ENCODE measurements around the gene COBL. TPM values are rescaled to one million over a fixed set of nuclear protein-coding genes. Genes with fewer than 3 reads are reported as not detected.

The COBL gene
- total and polyA plus RNA-seq, 10 of the 15 experiments (the other 5 are each of a cell fraction or from before 2014, with no cell fraction given), result 0.21 TPM; not detected in 9

DNA sequence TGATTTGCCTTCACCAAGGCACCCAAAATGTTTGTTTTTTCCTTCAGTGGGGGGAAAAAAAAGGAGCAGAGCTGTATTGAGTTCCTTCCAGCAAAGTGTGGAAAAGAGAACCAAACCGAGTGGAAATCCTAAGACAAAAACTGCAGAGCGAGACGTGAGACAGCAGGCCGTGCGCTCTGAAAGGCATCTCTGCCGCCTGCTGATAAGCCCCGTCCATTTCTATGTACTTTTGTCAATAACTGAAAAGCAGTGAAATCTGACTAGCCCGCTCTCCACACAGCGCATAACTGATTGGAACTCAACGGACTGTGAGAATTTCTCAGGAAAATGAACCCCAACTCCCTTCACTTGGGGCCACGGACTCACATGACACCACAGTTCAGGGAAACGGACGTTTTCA lies 83.2 kb downstream of the COBL start:
- H3K79me2 ChIP-seq (ENCODE audit: control insufficient read depth, insufficient read depth, low read length), result no peaks in the 10 kb centered on the region
- TF ChIP-seq JUND (IDR thresholded peaks at IDR 0.05; ENCODE audit: low read depth, low read length) (no peak), HDAC2 (IDR thresholded peaks at IDR 0.05) (no peak), GATAD2B (conservative IDR thresholded peaks at IDR 0.05; ENCODE audit: low read depth) (no peak), SUPT20H (IDR thresholded peaks at IDR 0.05; ENCODE audit: borderline replicate concordance, control insufficient read depth, low read depth, low read length) (no peak), KDM1A (IDR thresholded peaks at IDR 0.05; ENCODE audit: borderline replicate concordance) (no peak), POU2F2 (IDR thresholded peaks at IDR 0.05; ENCODE audit: borderline replicate concordance, low read depth, low read length) (no peak), NR2C1 (IDR thresholded peaks at IDR 0.05) (no peak), ZNF207 (IDR thresholded peaks at IDR 0.05; ENCODE audit: borderline replicate concordance) (no peak), RELB (IDR thresholded peaks at IDR 0.05; ENCODE audit: low read depth) (no peak), HDAC6 (IDR thresholded peaks at IDR 0.05; ENCODE audit: unreplicated experiment) (no peak), KLF5 (IDR thresholded peaks at IDR 0.05; ENCODE audit: partially characterized antibody) (no peak), CBX5 (IDR thresholded peaks at IDR 0.05; ENCODE audit: low read depth) (no peak), ETV6 (conservative IDR thresholded peaks at IDR 0.05 in 1 of 2, IDR thresholded peaks at IDR 0.05 in 1 of 2; ENCODE audit: borderline replicate concordance in 1 of 2, low read depth in 1 of 2) (no peak), POLR2AphosphoS2 (IDR thresholded peaks at IDR 0.05; ENCODE audit: low read depth, low read length) (no peak), CHD2 (IDR thresholded peaks at IDR 0.05; ENCODE audit: borderline replicate concordance, low read depth, low read length) (no peak)
- TF ChIP-seq, protein P1, sequence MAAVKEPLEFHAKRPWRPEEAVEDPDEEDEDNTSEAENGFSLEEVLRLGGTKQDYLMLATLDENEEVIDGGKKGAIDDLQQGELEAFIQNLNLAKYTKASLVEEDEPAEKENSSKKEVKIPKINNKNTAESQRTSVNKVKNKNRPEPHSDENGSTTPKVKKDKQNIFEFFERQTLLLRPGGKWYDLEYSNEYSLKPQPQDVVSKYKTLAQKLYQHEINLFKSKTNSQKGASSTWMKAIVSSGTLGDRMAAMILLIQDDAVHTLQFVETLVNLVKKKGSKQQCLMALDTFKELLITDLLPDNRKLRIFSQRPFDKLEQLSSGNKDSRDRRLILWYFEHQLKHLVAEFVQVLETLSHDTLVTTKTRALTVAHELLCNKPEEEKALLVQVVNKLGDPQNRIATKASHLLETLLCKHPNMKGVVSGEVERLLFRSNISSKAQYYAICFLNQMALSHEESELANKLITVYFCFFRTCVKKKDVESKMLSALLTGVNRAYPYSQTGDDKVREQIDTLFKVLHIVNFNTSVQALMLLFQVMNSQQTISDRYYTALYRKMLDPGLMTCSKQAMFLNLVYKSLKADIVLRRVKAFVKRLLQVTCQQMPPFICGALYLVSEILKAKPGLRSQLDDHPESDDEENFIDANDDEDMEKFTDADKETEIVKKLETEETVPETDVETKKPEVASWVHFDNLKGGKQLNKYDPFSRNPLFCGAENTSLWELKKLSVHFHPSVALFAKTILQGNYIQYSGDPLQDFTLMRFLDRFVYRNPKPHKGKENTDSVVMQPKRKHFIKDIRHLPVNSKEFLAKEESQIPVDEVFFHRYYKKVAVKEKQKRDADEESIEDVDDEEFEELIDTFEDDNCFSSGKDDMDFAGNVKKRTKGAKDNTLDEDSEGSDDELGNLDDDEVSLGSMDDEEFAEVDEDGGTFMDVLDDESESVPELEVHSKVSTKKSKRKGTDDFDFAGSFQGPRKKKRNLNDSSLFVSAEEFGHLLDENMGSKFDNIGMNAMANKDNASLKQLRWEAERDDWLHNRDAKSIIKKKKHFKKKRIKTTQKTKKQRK (IDR thresholded peaks at IDR 0.05; ENCODE audit: low read depth, low read length), result no peak
- TF ChIP-seq, protein P2, sequence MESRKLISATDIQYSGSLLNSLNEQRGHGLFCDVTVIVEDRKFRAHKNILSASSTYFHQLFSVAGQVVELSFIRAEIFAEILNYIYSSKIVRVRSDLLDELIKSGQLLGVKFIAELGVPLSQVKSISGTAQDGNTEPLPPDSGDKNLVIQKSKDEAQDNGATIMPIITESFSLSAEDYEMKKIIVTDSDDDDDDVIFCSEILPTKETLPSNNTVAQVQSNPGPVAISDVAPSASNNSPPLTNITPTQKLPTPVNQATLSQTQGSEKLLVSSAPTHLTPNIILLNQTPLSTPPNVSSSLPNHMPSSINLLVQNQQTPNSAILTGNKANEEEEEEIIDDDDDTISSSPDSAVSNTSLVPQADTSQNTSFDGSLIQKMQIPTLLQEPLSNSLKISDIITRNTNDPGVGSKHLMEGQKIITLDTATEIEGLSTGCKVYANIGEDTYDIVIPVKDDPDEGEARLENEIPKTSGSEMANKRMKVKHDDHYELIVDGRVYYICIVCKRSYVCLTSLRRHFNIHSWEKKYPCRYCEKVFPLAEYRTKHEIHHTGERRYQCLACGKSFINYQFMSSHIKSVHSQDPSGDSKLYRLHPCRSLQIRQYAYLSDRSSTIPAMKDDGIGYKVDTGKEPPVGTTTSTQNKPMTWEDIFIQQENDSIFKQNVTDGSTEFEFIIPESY (IDR thresholded peaks at IDR 0.05), result no peak
- ATAC-seq (no peak), DNase-seq (ENCODE audit: low read depth, low spot score) (no peak), FAIRE-seq (no peak)
- in situ Hi-C loops (cut with MboI) (no loop called here), intact Hi-C loops (cut with micrococcal nuclease; ENCODE audit: unreplicated experiment) (no loop called here)
- 43% methylated on average over 13 of the region's 13 CpGs for WGBS (ENCODE audit: insufficient coverage, insufficient replicate concordance, low lambda C conversion rate, missing lambda C conversion rate)
- H3K4me3 ChIP-seq, result no peak overlapping the region
- H3K4me1 ChIP-seq (ENCODE audit: control insufficient read depth, insufficient read depth, low read length), result no peaks in the 10 kb centered on the region
- ChIA-PET RAD21 (ENCODE audit: unreplicated experiment) (no interaction called here), POLR2A (no interaction called here), SMC1A (ENCODE audit: uncharacterized antibody, unreplicated experiment) (no interaction called here), CTCF (no interaction called here)
- no peaks in the 10 kb centered on the region for H3K36me3 ChIP-seq (ENCODE audit: control insufficient read depth in 2 of 2, insufficient read depth in 2 of 2, low read length in 1 of 2)
- no peak overlapping the region for H3K4me2 ChIP-seq (ENCODE audit: control insufficient read depth, insufficient read depth)
- H3K27me3 ChIP-seq (replicated peaks in 1 of 2; ENCODE audit: control insufficient read depth in 2 of 2, insufficient read depth in 2 of 2, low read length in 1 of 2), result no peaks in the 10 kb centered on the region; a peak in 2 of 4 replicates
- no TSS peak for BruUV-seq (replicated peaks)
- H2AFZ ChIP-seq (ENCODE audit: control insufficient read depth, low read depth, low read length), result no peak overlapping the region
- no peak overlapping the region for H3K27ac ChIP-seq (ENCODE audit: control insufficient read depth, insufficient read depth)
- no peaks in the 10 kb centered on the region; the same call in 1 of the 2 replicates for H4K20me1 ChIP-seq (ENCODE audit: control insufficient read depth, insufficient read depth)
- no peak overlapping the region for H3K9ac ChIP-seq (ENCODE audit: control insufficient read depth, insufficient read depth, low read length)
- no peaks in the 10 kb centered on the region for H3K9me3 ChIP-seq (replicated peaks; ENCODE audit: control insufficient read depth, insufficient read depth, low read length)

All from GM12878 (cell line).